NCI-H187 treated with DMSO at 0.1 percent for 48 hours (cell line): ENCODE data around the gene SUPT3H.
"Not testable (repeated sequence)": the region's sequence is repeated elsewhere in the genome, so short reads cannot be mapped to it uniquely, and the experiment has no call there.

Source experiments
- DNase-seq: peaks from one replicate; lab custom pipeline; 2025; lab: John Stamatoyannopoulos, UW

The SUPT3H gene

GRCh38 chr6:45255434-45255833 lies 122.3 kb downstream of the SUPT3H start:
- no peak for DNase-seq

DNA sequence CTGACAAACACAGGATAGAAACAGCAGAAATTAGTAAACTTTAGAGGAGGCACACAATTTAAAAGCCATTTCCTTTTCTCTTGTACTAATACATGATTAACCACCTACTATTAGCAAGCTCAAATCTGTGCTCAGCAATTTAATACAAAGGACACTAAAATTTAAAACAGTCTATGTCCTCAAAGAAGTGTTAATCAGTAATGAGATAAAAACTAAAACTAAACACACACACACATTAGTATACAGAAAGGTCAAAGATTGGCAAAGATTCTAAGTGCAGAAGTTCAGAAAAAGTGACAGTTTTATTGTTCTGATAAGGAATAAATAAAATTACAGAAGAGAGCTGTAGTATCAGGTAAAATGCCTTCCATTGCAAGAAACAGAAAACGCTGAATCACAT lies 123.5 kb downstream of the SUPT3H start:
- no peak for DNase-seq

- peak; percentile 54 for DNase-seq
These were observed 124.3 kb downstream of the SUPT3H start for GRCh38 chr6:45253453-45253852.

DNA sequence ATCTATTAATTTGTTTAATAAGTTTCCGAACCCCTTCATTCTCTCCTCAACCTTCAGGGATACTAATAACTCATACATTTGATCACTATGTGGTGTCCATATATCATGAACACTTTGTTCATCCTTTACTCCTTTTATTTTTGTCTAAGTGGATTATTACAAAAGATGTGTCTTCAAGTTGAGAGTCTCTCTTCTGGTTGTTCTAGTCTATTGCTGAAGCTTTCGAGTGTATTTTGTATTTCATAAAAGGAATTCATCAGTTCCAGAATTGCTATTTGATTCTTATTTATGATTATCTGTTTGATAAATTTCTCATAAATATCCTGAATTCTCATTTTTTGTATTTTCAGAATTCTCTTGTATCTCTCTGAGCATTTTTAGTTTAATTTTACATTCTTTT lies 146.1 kb downstream of the SUPT3H start:
- DNase-seq = no peak

DNA sequence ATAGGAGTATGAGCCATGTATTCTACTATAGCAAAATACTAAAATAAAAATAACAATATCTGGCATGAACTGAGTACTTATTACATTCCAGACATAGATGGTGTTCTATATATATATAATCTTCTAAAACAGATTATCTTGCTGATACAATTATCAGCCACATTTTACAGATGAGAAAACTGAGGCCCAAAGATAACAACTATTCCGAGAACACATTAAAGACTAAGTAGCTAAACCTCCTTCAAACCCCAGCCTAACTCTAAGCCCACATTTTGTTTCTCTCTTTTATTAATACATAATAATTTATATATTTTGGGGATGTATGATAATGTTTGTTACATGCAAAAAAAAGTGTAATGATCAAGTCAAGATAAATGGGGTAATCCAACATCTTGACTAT lies 148.3 kb downstream of the SUPT3H start:
- DNase-seq = no peak

DNA sequence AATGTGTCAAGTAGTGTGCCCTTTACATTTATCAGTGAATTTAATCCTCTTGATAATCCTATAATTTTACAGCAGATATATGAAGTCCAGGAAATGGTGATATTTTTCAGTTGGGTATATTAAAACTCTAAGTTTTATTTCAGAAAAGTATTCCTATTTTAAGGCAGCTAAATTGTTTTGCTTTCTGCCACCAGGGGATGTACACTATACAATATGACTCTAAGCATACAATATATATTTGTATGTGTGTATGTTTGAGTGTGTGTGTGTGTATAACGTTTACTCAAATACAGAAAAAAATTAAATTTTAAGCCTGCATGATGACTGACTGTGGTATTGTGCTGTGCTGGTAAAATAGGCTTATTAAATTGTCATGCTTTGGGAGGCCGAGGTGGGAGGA lies 151.7 kb downstream of the SUPT3H start:
- DNase-seq = no peak

GRCh38 chr6:45222380-45222779 lies 155.4 kb downstream of the SUPT3H start:
- DNase-seq = no peak

GRCh38 chr6:45215759-45216158 lies 162.0 kb downstream of the SUPT3H start:
- no peak for DNase-seq

GRCh38 chr6:45212976-45213375 lies 164.8 kb downstream of the SUPT3H start:
- DNase-seq = no peak

DNA sequence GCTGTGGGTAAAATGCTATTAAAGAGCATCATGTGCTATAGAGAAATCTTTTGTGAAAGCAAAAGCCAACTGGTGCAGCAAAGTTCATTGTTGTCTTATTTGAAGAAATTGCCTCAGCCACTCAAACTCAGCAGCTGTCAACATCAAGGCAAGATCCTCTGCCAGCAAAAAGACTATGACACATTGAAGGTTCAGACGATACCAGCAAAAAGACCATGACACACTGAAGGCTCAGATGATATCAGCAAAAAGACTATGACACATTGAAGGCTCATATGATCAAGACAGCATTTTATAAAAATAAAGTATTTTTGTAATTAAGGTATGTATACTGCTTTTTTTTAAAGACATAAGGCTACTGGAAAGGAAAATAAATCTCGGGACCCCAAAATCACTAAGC lies 168.0 kb downstream of the SUPT3H start:
- no peak for DNase-seq

GRCh38 chr6:45206793-45207492 lies 170.8 kb downstream of the SUPT3H start:
- DNase-seq = no peak

- no peak for DNase-seq
These were observed 176.2 kb downstream of the SUPT3H start for GRCh38 chr6:45201484-45201883.

DNA sequence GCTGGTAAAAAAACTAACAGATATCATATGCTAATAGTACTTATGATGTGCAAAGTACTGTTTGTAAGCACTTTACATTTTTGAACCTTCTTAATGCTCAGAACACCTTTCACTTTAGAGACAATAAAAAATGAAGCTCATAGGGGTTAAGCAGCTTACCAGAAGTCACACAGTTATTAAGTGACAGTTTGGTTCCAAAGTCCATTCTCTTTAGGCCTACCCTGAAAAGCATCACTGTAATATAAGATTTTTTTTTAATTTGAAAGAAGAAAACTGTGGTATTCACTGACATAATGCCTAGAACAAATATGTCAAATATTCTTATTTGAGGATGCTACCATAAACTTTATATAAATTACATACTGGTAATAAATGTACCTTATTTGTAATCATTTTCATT lies 177.2 kb downstream of the SUPT3H start:
- DNase-seq = no peak

GRCh38 chr6:45199554-45199953 lies 178.2 kb downstream of the SUPT3H start:
- DNase-seq = no peak

GRCh38 chr6:45196121-45196520 lies 181.6 kb downstream of the SUPT3H start:
- no peak for DNase-seq

DNA sequence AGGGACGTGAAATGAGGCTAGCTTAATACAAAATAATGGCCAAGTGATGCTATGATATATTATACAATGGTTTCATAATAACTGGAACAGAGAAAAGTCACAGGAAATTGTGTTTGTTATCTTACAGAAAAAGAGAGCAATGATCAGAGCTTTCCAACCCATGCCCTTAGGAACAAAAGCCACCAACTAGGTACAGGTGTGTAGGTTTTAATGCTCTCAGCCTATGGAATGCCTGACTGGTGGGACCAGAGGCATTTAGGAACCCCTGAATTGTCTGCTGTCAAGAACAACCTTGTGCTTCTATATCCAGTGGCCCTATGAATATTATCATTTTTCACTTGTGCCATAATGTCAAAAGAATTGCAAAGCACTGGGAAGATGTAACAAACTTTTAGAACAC lies 182.6 kb downstream of the SUPT3H start:
- no peak for DNase-seq

GRCh38 chr6:45192556-45192955 lies 185.2 kb downstream of the SUPT3H start:
- no peak for DNase-seq

DNA sequence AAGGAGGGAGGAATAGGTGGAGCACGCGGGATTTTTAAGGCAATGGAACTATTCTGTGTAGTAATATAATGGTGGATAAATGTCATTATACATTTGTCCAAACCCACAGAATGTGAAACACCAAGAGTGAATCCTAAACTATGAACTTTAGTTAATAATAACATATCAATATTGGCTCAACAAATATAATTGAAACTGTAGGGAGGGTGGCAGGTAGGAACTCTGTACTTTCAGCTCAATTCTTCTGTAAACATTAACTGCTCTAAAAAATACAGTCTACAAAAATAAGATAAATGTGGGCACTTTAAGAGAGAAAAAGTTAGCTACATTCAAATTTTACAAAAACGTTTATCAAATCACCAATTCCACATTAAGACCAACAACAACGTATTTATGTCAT lies 186.3 kb downstream of the SUPT3H start:
- no peak for DNase-seq

DNA sequence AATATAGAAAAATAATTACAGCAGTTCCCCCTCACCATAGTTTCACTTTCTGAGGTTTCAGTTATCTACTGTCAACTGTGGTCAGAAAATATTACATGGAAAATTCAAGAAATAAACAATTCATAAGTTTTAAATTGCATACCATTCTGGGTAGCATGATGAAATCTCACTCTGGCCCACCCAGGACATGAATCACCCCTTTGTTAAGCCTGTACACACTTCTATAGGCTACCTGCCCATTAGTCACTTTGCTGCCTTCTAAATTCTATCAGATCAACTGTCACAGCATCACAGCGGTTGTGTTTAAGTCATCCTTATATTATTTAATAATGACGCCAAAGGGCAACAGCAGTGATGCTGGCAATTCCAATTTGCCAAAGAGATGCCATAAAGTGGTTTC lies 189.9 kb downstream of the SUPT3H start:
- no peak for DNase-seq

- DNase-seq = no peak
These were observed 192.1 kb downstream of the SUPT3H start for GRCh38 chr6:45185403-45186251.

GRCh38 chr6:45184937-45185336 lies 192.8 kb downstream of the SUPT3H start:
- no peak for DNase-seq

- DNase-seq = no peak
These were observed 193.7 kb downstream of the SUPT3H start for GRCh38 chr6:45184040-45184439.

DNA sequence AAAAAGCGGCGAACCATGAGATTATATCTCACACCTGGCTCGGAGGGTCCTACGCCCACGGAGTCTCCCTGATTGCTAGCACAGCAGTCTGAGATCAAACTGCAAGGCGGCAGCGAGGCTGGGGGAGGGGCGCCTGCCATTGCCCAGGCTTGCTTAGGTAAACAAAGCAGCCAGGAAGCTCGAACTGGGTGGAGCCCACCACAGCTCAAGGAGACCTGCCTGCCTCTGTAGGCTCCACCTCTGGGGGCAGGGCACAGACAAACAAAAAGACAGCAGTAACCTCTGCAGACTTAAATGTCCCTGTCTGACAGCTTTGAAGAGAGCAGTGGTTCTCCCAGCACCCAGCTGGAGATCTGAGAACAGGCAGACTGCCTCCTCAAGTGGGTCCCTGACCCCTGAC lies 201.4 kb downstream of the SUPT3H start:
- DNase-seq = not testable (repeated sequence)

GRCh38 chr6:45175272-45175671 lies 202.5 kb downstream of the SUPT3H start:
- DNase-seq = no peak
